IPS-18c (cell line): Measurements from ENCODE around the gene DOCK4.

Experiments
- H3K4me3 ChIP-seq: 2 replicates; pipeline ENCODE4 v1.7.0; 2013; ENCODE audit warnings: low read depth, mild to moderate bottlenecking, low read length, moderate library complexity; ENCODE audit not compliant: insufficient read depth
- H3K9me3 ChIP-seq: one replicate; pipeline ENCODE4 v1.6.1; 2013; ENCODE audit warnings: mild to moderate bottlenecking, low read length, moderate library complexity; ENCODE audit not compliant: control insufficient read depth, insufficient read depth

The DOCK4 gene

DNA sequence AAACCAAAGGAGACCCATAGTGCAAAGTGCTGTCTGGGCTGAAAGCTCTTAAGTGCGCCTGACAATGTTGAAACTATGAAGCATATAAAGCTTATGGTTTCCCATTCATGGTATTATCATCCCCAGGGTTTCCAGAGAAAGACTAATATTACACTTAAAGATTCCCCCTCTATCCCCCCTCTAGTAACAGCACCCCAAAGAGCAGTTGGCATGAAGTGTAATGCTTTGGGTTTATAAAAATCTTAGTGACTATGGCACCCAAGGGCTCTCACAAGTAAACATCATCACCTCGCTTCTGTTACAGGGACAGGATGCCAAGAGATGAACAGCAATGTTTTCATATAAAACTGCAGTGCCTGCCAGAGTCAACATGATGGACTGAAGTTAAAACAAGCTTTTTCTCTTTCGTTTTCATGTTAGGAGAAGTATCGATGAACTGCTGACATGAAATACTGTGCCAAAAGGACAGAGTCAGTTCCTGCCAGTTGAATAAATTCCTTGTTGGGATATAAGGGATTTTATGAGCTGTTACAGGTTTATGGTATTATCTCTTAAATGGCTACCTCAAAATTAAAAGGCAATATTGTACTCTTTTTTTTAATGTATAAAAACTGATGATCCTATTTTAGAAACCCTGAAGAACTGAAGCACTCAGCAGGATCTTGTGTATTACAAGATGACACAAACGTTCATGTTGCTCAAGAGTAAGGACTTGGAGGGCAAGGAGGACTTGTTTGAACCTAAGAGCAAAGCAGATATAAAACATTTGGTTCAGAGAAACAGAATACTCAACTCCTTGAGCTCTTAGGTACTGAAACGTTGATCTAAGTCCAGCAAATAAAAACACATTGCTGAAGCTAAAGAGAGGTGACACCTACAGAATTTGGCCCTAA lies 440.2 kb downstream of the DOCK4 start:
- Histone ChIP-seq H3K9me3 (no peaks in the 10 kb centered on the region), H3K4me3 (no peak overlapping the region)

DNA sequence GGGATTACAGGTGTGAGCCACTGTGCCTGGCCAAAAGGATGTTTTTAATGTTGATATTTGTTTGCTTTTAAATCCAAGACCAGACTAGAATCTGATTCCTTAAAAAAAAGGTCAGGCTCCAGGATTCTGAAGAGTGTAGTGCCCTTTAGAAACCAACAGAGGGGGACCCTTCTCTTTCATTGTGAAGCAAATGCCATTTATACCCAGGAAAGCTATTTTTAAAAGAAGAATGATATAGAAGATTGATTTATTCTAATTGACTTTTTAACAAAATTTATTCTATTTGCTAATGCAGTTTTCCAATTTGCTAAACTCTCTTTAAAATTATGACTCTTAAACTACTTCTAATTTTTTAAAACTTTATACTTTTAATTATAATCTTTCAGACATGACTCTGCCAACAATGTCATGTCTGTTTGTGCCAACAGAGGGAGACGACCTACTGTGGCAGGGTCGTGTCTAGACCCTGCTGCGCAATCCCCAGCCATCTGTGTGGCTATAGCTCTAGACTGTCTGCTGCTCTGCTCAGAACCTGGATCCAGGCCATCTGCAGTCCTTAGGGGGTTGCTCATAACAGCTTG lies 442.9 kb downstream of the DOCK4 start:
- Histone ChIP-seq H3K9me3 (no peaks in the 10 kb centered on the region), H3K4me3 (no peak overlapping the region)

DNA sequence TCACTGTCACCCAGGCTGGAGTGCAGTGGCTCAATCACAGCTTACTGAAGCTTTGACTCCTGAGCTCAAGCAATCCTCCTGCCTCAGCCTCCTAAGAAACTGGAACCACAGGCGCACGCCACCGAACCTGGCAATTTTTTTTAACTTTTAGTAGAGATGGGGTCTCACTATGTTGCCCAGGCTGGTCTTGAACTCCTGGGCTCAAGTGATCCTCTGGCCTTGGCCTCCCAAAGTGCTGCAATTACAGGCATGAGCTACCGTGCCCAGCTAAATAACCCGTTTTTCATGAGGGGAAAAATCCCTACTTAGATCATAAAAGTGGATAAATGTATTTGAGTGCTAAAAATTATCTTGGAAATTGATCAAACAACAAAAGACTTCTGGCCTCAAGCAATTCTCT lies 443.4 kb downstream of the DOCK4 start:
- Histone ChIP-seq H3K4me3 (no peak overlapping the region), H3K9me3 (no peaks in the 10 kb centered on the region)

DNA sequence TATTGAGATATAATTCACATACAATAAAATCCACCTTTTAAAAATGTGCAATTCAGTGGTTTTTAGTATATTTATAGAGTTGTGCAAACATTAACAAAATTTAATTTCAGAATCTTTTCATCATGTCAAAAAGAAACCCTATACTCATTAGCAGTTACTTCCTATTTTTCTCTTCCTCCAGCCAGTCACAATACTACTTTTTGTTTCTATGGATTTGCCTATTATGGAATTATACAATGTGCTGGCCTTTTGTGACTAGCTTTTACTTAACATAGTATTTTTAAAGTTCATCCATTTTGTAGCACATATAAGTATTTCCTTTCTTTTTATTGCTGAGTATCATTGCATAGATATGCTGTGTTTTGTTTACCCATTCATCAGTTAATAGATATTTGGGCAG lies 444.0 kb downstream of the DOCK4 start:
- Histone ChIP-seq H3K4me3 (no peak overlapping the region), H3K9me3 (no peaks in the 10 kb centered on the region)

DNA sequence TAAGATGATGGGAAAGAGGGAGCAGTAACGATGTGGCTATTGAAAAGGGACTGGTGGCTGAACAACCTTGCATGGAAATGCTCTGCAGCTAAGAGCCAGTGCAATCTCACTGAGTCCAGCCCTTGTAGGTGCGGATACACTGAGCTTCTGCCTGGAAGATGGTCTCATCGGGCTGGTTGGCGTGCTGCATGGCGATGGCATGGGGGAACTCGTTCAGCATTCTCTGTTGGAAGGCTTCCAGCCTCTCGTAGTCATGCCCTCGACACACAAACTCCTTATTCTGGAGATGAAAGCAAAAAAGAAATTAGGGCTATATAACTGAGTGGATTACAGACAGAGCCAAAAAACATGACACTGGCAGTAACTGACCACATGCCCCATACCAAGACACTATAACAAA lies 446.2 kb downstream of the DOCK4 start:
- Histone ChIP-seq H3K9me3 (no peaks in the 10 kb centered on the region), H3K4me3 (no peak overlapping the region)

DNA sequence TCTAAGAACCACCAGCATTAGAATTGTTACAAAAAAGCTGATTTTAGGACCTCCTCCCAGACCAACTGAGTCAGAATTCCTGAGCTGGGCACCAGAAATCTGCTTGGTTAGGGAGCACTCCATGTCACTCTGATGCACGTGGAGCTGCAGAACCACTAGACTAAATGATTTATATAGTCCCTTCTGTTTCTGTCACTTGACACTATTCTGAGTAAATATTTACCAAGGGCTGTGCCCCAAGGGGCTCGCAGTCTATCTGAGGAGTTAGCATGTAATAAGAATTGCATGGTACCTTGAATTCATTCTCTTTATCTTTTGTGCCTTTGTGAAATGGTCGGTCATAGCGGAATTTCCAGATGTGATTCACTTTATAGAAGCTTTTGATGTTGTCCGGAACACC lies 447.9 kb downstream of the DOCK4 start:
- H3K4me3 ChIP-seq: no peak overlapping the region
- H3K9me3 ChIP-seq: no peaks in the 10 kb centered on the region

DNA sequence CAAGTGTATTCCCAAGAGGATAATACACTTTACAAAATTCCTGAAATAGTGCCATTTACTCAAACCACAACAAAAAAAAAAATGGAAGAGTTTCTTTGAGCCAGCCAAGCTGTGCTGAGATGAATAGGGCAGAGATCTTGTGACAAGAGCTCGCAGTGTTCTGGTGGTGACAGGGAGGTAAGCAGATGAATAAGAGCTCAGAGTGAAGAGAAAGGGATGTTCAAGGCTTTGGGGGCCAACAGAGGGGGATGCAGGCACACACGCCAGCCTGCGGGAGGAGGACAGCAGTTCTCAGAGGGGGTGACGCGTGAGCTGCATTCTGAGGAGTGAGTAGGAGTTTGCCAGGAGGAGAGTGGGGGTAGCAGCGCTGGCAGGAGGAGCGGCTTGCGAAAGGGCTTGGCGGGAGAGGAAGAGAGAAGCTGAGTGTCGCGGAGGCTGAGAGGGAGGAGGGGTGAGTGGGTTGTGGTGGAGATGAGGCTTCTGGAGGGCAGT lies 449.5 kb downstream of the DOCK4 start:
- Histone ChIP-seq H3K9me3 (no peaks in the 10 kb centered on the region), H3K4me3 (no peak overlapping the region)

DNA sequence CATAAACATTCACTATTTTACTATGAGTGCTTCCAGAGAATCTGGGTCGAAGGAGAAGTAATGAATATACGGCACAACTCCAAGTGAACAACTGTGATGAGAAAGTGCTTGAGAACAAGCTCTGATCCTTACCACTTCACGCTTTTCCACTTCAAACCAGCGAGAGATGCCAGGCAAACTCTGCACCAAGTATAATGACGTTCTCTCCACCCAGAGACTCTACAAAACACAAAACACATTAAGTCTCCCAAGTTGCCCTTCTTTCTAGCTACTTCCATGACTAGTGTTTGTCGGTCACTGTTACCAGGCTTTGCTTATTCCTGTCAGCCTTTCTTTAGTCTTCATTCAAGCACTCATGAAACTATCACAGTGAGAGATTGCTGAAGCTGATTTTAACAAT lies 450.8 kb downstream of the DOCK4 start:
- Histone ChIP-seq H3K9me3 (no peaks in the 10 kb centered on the region), H3K4me3 (no peak overlapping the region)

DNA sequence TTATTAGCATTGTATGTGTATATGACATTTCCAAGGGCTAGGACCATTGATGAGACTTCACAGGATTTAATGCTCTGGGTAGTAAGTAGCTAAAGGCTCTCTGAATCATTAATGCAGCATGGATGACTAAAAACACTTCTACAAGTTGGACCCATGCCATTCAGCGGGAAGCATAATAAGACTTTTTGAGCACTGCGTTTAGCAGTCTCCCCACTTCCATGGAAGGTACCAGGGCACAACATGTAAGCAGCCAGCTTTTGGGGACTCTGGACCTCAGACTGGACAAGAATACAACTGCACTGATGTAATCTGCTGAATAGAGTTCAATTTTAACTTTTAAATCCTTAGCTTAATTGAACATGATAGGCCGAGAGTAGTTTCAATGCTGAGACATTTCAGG lies 452.2 kb downstream of the DOCK4 start:
- Histone ChIP-seq H3K9me3 (no peaks in the 10 kb centered on the region), H3K4me3 (no peak overlapping the region)

DNA sequence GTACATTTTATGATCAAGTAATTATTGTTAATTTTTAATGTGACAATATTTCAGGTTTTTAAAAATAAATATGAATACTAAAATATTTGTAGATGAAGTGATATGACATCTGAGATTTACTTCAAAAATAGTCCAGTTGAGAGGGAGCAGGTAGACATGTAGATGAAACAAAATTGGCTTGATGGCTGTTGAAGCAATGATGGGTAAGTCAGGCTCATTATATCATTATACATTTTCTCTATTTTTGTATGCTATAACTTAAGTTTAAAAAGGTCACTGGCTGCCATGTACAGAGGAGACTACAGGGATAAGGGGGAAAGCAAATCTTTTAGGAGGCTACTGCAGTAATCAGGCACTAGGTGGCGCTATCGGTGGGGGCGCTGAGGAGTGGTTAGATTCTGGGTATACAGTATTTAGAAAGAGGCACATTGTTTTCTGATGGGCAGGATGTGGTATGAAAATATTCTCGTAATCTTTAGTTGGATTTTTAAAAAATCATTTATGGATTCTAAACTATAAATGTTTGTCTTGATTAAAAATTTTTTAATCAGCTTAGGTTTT lies 454.1 kb downstream of the DOCK4 start:
- H3K4me3 ChIP-seq: no peak overlapping the region
- H3K9me3 ChIP-seq: no peaks in the 10 kb centered on the region

DNA sequence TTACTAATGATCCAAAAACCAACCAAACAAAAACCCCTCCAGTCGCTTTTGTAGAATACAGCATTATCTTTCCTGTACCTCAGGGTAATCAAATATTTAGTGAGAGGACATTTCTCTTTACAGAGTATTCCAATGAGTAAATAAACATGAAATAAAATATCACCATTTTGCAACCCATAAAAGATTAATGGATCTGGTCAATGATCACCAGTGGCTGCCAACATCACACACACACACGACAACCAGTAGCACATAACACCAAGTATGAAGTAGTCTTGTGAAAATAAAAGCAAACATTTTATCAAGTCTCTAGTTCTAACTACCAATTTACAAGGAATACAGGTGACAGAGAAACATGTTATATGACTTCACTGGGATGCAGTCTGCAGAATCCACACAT lies 455.3 kb downstream of the DOCK4 start:
- H3K9me3 ChIP-seq: no peaks in the 10 kb centered on the region

DNA sequence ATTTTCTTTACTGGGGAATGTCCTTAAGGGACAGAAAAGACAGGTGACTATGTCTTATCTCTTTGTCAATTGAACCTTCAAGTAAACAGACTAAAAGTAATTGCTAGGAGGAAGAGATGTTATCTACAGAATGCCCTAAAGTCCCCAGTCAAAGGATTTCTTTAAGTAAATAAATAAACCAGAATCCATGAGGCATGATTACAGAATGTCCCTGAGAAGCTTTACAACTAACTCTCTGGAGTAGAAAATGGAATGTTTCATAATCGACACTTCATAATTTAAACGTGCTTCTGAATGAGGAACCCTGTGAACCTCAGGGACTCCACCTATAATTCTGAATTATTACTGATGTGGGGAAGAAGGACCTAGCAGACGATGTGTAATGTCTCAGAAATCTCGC lies 456.0 kb downstream of the DOCK4 start:
- H3K9me3 ChIP-seq: no peaks in the 10 kb centered on the region
- H3K4me3 ChIP-seq: no peak overlapping the region

More for the DNA sequence above, 455.3 kb downstream of the DOCK4 start:
- no peak overlapping the region for H3K4me3 ChIP-seq

DNA sequence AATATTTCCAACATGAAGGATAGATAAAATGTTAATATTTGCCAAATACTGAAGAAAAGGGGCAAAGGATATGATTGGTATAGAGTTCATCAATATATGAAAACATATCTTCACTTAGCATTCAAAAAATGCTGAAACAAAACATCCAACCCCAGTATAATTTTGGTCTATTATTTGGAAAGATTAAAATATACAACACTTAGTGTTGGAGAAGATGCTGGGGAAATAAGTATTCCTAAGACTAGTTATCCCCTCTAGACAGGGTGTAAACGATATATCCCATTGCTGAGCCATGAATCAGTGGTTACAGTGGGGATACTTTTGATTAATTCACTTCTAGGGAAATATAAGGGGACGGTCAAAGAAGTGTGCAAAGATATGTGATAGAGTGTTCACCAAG lies 456.6 kb downstream of the DOCK4 start:
- Histone ChIP-seq H3K9me3 (no peaks in the 10 kb centered on the region), H3K4me3 (no peak overlapping the region)

DNA sequence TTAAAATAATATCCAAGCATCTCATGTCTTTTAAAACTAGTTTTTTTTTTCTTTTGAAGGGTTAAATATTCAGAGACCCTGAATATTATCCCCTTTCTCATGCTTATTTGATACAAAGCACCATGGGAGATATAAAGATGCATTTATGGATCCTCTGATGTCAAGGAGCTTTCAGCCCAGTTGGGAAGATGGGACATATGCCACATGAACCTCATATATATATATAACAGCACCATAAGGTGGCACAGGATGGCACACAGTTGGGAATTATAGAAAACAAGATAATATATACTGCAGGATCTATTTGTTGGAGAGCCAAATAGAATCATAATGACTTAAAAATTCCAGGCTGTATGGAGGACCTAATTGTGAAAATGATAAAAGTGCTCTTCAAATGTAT lies 458.5 kb downstream of the DOCK4 start:
- H3K9me3 ChIP-seq: no peaks in the 10 kb centered on the region
- H3K4me3 ChIP-seq: no peak overlapping the region

DNA sequence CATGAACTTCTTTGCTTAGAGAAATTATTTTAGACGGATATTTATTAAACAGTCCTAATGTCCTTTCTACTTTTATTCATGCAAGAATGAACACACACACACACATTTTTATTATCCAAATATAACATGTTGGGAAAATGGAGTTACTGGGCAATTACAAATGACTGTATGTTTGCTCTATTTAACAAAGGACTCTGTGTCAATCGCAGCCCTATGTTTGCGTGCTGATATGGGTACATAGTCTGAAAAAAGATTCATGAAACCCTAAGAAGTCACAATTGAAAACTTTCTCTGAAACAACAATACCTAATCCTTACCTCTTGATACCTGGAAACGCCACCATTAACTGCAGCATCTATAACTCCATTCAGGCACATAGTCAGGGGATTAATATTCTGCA lies 459.2 kb downstream of the DOCK4 start:
- Histone ChIP-seq H3K4me3 (no peak overlapping the region), H3K9me3 (no peaks in the 10 kb centered on the region)

DNA sequence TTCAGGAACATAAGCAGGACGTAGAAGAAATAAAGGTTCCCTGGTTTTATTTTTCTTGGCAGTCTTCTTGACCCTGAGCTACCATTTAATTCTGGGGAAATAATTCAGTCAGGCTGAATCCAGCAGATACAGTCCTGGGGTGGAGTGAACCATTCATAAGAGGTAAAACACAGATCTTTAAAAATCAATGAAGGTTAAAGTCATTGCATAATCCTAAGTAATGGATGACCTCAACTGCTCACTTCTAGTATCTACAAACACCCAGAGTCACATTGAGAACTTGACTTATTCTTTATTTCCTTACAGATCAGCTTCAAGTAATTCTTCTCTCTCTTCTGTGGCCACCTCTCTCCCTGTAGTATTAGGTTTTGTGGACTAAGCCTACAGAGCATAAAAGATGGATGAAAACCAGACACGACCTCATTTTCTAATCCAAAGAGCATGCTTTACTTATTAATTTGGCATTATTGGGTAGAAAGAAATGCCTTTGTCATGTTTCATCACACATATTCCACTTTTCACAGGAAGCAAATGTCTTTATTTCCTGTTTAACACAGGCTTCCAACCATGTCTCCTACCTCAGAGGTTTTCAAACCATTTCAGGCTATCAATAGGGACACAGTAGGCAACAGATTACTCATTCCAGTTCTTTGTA lies 461.6 kb downstream of the DOCK4 start:
- H3K4me3 ChIP-seq: no peak overlapping the region
- no peaks in the 10 kb centered on the region for H3K9me3 ChIP-seq

DNA sequence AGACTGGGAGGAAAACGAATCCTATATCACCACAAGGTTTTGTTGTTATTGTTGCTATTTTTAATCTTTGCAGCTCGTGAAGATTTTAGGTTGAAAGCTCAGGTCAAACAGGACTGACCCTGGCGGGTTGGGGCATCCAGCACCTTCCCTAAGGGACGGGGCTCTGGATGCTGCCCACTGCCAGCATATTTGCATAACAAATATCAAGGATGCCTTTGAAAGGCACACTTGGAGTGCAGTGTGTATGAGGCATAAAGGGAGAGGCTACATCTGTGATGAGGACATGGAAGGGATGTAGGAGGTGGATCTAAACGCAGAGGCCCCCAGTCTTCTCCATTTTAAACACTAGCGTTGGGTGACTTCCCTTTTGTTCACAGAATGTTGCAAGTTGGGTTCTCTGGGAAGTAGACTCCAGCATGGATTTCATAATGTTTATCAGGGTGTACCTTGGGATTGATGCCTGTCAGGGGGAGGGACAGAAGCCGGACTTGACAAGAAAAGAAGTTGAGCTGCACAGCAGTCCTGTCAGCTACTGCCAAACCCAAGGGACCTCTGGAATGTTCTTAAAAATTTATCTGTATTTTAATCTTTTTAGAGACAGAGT lies 462.9 kb downstream of the DOCK4 start:
- Histone ChIP-seq H3K4me3 (no peak overlapping the region), H3K9me3 (no peaks in the 10 kb centered on the region)
